Ascending aorta (tissue), 2 donors: ENCODE data around the gene VEGFA. TPM values are rescaled to one million over a fixed set of nuclear protein-coding genes. Genes with fewer than 3 reads are reported as not detected.
A peak's percentile ranks its signal among the peaks of the same experiment; 100 is the strongest.

Experiments used
- DNase-seq, 2 donors: peaks; one replicate each; pipeline ENCODE4 v3.0.0-alpha.2; 2019; ENCODE audit warnings: low spot score in 2 of 2
- H3K27ac ChIP-seq, 2 donors: fragments of 200-600 bp; sonication (generic); one replicate each; pipeline ENCODE4 v1.5.1; 2016 to 2017; ENCODE audit warnings: mild to moderate bottlenecking in 1 of 2
- H3K27me3 ChIP-seq: fragments of 200-600 bp; sonication (generic); one replicate; pipeline ENCODE4 v1.5.1; 2017
- H3K36me3 ChIP-seq, 2 donors: fragments of 200-600 bp; sonication (generic); one replicate each; pipeline ENCODE4 v1.5.1; 2016
- H3K4me1 ChIP-seq, 2 donors: fragments of 200-600 bp; sonication (generic); one replicate each; pipeline ENCODE4 v1.5.1; 2016 to 2017; ENCODE audit warnings: mild to moderate bottlenecking in 1 of 2
- H3K4me3 ChIP-seq, 2 donors: fragments of 200-600 bp; sonication (generic); one replicate each; pipeline ENCODE4 v1.5.1; 2016 to 2017; ENCODE audit warnings: mild to moderate bottlenecking in 1 of 2
- H3K9me3 ChIP-seq, 2 donors: fragments of 200-600 bp; sonication (generic); one replicate each; pipeline ENCODE4 v1.5.1; 2016
- intact Hi-C: fragments of 100-400 bp; cut with DNase I; formaldehyde crosslinking; loops from one replicate; pipeline ENCODE4 v1.15.1; 2023
- total RNA-seq: library from RNA; depleted of rRNA; stranded (reverse); fragments of >200 nt; gene quantifications from one replicate; pipeline ENCODE4 v1.1.0, GENCODE V29; 2016
- TF ChIP-seq, protein P1 (sequence below), 3 experiments: fragments of 200-600 bp in 2 of 3; fragments of 450-650 bp in 1 of 3; sonication (generic) in 2 of 3; IDR thresholded peaks; one replicate each; pipeline ENCODE4 v1.5.1; 2016 to 2019; ENCODE audit warnings: antibody characterized with exemption in 3 of 3, mild to moderate bottlenecking in 1 of 3, moderate library complexity in 1 of 3

VEGFA gene
- total RNA-seq, 1 donor from 2014 or later = 110 TPM

DNA sequence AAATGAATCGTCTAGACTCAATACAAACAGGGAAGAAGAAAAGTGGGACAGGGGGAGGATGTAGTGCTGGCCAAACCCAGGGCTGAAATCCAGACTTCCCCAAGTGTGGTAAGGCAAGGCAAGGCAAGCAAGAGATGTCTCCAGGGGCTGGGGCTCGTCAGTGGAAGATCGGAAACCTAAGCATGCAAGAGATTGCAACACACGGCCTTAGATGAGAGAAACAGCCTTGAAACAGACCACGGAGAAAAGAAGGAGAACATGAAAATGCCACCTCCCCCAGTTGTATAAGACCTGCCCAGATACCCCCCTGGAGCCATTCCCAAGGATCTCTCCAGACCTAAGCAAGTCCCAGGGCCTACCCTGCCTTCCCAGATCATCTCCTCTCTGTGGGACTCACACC, 20.0 kb downstream of the VEGFA start:
- TF ChIP-seq, protein P1, sequence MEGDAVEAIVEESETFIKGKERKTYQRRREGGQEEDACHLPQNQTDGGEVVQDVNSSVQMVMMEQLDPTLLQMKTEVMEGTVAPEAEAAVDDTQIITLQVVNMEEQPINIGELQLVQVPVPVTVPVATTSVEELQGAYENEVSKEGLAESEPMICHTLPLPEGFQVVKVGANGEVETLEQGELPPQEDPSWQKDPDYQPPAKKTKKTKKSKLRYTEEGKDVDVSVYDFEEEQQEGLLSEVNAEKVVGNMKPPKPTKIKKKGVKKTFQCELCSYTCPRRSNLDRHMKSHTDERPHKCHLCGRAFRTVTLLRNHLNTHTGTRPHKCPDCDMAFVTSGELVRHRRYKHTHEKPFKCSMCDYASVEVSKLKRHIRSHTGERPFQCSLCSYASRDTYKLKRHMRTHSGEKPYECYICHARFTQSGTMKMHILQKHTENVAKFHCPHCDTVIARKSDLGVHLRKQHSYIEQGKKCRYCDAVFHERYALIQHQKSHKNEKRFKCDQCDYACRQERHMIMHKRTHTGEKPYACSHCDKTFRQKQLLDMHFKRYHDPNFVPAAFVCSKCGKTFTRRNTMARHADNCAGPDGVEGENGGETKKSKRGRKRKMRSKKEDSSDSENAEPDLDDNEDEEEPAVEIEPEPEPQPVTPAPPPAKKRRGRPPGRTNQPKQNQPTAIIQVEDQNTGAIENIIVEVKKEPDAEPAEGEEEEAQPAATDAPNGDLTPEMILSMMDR (IDR thresholded peaks at IDR 0.05) = no peak
- H3K4me3 ChIP-seq = no peak overlapping the region
- H3K4me1 ChIP-seq = no peaks in the 10 kb centered on the region
- no peaks in the 10 kb centered on the region for H3K9me3 ChIP-seq
- intact Hi-C loops = no loop called here
- peak in 1 of 2 donors; percentile 77 for DNase-seq
- no peaks in the 10 kb centered on the region for H3K27me3 ChIP-seq
- H3K27ac ChIP-seq = peak overlapping the region; percentile 34 to 52
- H3K36me3 ChIP-seq = peaks cover 5% of the 10 kb centered on the region in 2 donors

- no peaks in the 10 kb centered on the region for H3K9me3 ChIP-seq
- H3K4me1 ChIP-seq = no peaks in the 10 kb centered on the region
- no peaks in the 10 kb centered on the region for H3K36me3 ChIP-seq
- DNase-seq = no peak
- no peaks in the 10 kb centered on the region for H3K27me3 ChIP-seq
- TF ChIP-seq, protein P1 (IDR thresholded peaks at IDR 0.05) = no peak
- intact Hi-C loops = no loop called here
- H3K4me3 ChIP-seq = no peak overlapping the region
- H3K27ac ChIP-seq = no peak overlapping the region
Measured at GRCh38 chr6:43791745-43792422, 21.9 kb downstream of the VEGFA start.

GRCh38 chr6:43793154-43793874, 23.3 kb downstream of the VEGFA start:
- TF ChIP-seq, protein P1 (IDR thresholded peaks at IDR 0.05) = no peak
- H3K4me1 ChIP-seq = no peaks in the 10 kb centered on the region
- intact Hi-C loops = no loop called here
- H3K4me3 ChIP-seq = no peak overlapping the region
- no peaks in the 10 kb centered on the region for H3K27me3 ChIP-seq
- no peak for DNase-seq
- H3K27ac ChIP-seq = no peak overlapping the region
- H3K36me3 ChIP-seq = no peaks in the 10 kb centered on the region
- H3K9me3 ChIP-seq = no peaks in the 10 kb centered on the region

DNA sequence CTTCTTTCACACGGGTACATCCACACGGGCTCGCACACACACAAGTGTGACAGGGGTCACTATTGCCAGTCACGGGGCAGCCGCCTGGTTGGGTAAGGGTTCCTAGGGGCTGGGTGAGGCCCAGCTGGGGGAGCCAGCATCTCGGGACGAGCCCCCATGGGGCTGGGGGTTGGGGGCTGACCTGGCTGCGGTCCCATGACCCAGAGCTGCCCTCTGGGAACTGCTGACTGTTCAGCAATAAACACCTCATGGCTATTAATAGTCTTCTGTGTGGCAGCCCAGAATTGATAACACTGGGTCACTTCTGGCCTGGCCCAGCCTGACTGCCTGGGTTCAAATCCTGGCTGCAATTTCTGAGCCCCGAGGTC, 23.8 kb downstream of the VEGFA start:
- DNase-seq = no peak
- Histone ChIP-seq H3K27ac (no peak overlapping the region), H3K4me1 (no peaks in the 10 kb centered on the region), H3K4me3 (no peak overlapping the region), H3K27me3 (no peaks in the 10 kb centered on the region), H3K9me3 (no peaks in the 10 kb centered on the region), H3K36me3 (no peaks in the 10 kb centered on the region)
- intact Hi-C loops = no loop called here
- TF ChIP-seq, protein P1 (IDR thresholded peaks at IDR 0.05) = no peak

DNA sequence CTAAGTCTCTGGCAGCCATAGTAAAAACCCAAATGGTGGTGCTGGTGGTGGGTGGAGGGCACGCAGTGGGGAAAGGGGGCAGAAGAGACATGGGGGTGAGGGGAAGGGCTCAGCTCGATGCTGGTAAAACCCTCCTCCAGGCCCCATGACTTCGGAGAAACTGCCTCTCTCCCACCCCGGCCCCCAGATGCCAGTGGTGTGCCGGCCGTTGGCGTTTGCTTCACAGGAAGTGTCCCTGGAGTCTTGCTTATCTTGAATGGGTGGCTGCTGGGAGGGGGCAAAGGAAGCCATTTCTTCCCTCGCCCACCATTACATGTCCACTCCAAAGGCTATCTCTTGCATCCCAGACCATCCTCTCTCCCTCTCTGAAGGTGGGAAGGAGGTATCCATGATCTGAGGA, 25.4 kb downstream of the VEGFA start:
- H3K27me3 ChIP-seq = no peaks in the 10 kb centered on the region
- no peaks in the 10 kb centered on the region for H3K36me3 ChIP-seq
- intact Hi-C loops = no loop called here
- no peak for DNase-seq
- H3K4me3 ChIP-seq = no peak overlapping the region
- no peaks in the 10 kb centered on the region for H3K9me3 ChIP-seq
- no peak overlapping the region for H3K27ac ChIP-seq
- no peaks in the 10 kb centered on the region for H3K4me1 ChIP-seq
- TF ChIP-seq, protein P1 (IDR thresholded peaks at IDR 0.05) = no peak
